Nephron progenitor cell (in vitro differentiated cells): Measurements from ENCODE around the gene SKAP2.

Experiments used
- DNase-seq: peaks from one replicate; pipeline ENCODE4 v3.0.0; 2021
- H3K27ac Mint-ChIP-seq: 2 replicates; pipeline ENCODE4 v1.8.0; 2021; ENCODE audit warnings: mild to moderate bottlenecking, moderate library complexity, mixed read lengths
- H3K27me3 Mint-ChIP-seq: 2 replicates; pipeline ENCODE4 v1.8.0; 2021; ENCODE audit warnings: mild to moderate bottlenecking, low read depth, mixed read lengths; ENCODE audit not compliant: poor library complexity
- H3K36me3 Mint-ChIP-seq: 2 replicates; pipeline ENCODE4 v1.8.0; 2021; ENCODE audit warnings: low read depth, mixed read lengths
- H3K4me1 Mint-ChIP-seq: 2 replicates; pipeline ENCODE4 v1.8.0; 2021; ENCODE audit warnings: mixed read lengths
- H3K4me3 Mint-ChIP-seq: 2 replicates; pipeline ENCODE4 v1.8.0; 2021; ENCODE audit warnings: mild to moderate bottlenecking, moderate library complexity, mixed read lengths
- H3K9me3 Mint-ChIP-seq: 2 replicates; pipeline ENCODE4 v1.8.0; 2021; ENCODE audit warnings: mild to moderate bottlenecking, moderate library complexity, mixed read lengths
- TF ChIP-seq, protein P1 (sequence below): fragments of 200-600 bp; sonication (generic); IDR thresholded peaks from 2 replicates; pipeline ENCODE4 v1.5.0; 2021; ENCODE audit warnings: antibody characterized with exemption

SKAP2 gene

DNA sequence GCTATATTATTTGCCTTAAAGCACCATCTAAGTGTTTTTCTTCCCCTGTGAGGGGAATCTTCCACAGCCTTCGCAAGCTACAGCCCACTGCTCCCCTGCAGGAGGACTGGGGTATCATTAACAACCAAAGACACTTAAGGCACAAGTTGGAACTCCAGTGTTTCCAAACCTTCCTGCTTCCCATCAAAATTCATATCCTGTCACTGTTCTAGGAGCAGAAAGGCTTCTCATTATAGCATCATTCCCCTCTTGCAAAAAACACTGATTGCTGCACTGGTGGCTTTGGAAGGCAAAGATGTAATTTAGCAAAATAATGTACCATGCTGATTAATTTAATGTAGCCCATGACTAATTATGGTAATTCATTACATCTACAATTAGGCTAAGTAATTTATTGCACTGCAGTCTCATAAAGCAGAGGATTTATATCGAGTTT, 207.2 kb downstream of the SKAP2 start:
- no peak for DNase-seq
- Mint-ChIP-seq H3K27ac (peak overlapping the region; percentile 92), H3K4me1 (peaks cover 86% of the 10 kb centered on the region), H3K27me3 (no peaks in the 10 kb centered on the region), H3K4me3 (peak overlapping the region; percentile 32), H3K9me3 (no peaks in the 10 kb centered on the region), H3K36me3 (no peaks in the 10 kb centered on the region)
- TF ChIP-seq, protein P1, sequence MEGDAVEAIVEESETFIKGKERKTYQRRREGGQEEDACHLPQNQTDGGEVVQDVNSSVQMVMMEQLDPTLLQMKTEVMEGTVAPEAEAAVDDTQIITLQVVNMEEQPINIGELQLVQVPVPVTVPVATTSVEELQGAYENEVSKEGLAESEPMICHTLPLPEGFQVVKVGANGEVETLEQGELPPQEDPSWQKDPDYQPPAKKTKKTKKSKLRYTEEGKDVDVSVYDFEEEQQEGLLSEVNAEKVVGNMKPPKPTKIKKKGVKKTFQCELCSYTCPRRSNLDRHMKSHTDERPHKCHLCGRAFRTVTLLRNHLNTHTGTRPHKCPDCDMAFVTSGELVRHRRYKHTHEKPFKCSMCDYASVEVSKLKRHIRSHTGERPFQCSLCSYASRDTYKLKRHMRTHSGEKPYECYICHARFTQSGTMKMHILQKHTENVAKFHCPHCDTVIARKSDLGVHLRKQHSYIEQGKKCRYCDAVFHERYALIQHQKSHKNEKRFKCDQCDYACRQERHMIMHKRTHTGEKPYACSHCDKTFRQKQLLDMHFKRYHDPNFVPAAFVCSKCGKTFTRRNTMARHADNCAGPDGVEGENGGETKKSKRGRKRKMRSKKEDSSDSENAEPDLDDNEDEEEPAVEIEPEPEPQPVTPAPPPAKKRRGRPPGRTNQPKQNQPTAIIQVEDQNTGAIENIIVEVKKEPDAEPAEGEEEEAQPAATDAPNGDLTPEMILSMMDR, result peak; percentile 39

DNA sequence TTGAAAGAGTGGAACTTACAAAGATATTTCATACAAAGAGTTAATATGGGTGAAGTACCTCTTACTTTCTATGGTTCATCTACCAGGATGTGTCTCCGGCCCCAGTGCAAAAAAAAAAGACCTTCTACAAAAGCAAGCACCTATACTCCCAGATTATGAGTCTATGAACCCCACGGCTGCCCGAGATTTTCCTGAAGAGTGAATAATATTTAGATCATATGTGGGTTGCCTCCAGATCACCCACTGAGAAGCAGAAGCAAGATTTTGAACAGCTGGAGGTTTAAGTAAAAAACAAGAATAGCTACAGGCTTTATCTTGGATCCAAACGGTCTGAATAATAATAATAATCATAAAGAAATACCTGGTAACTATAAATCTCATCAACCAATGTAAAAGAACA, 207.7 kb downstream of the SKAP2 start:
- DNase-seq, result no peak
- H3K4me3 Mint-ChIP-seq, result peak overlapping the region; percentile 4
- H3K4me1 Mint-ChIP-seq, result peaks cover 86% of the 10 kb centered on the region
- no peaks in the 10 kb centered on the region for H3K9me3 Mint-ChIP-seq
- H3K36me3 Mint-ChIP-seq, result no peaks in the 10 kb centered on the region
- H3K27me3 Mint-ChIP-seq, result no peaks in the 10 kb centered on the region
- H3K27ac Mint-ChIP-seq, result no peak overlapping the region
- TF ChIP-seq, protein P1, result no peak

DNA sequence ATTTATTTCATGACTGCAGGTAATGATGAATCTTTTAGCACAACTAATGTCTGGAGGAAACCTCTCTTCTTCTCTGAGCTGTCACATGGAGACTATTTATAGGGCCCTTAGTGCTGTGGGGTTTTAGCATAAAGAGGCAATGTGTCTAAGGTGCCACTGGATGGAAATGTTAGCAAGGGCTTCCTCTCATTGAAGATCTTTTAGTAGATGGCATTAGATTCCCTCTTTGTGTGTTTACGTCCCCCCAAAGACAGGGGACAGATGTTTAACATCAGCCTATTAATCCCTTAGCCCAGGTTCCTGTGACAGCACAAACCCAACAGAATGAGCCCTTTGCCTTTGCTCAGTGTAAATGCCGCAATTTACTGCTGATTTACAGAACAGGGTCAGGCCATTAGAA, 208.6 kb downstream of the SKAP2 start:
- Mint-ChIP-seq H3K36me3 (no peaks in the 10 kb centered on the region), H3K27ac (peak overlapping the region; percentile 40), H3K9me3 (no peaks in the 10 kb centered on the region), H3K27me3 (no peaks in the 10 kb centered on the region), H3K4me1 (peaks cover 87% of the 10 kb centered on the region), H3K4me3 (no peak overlapping the region)
- no peak for DNase-seq
- TF ChIP-seq, protein P1, result no peak

DNA sequence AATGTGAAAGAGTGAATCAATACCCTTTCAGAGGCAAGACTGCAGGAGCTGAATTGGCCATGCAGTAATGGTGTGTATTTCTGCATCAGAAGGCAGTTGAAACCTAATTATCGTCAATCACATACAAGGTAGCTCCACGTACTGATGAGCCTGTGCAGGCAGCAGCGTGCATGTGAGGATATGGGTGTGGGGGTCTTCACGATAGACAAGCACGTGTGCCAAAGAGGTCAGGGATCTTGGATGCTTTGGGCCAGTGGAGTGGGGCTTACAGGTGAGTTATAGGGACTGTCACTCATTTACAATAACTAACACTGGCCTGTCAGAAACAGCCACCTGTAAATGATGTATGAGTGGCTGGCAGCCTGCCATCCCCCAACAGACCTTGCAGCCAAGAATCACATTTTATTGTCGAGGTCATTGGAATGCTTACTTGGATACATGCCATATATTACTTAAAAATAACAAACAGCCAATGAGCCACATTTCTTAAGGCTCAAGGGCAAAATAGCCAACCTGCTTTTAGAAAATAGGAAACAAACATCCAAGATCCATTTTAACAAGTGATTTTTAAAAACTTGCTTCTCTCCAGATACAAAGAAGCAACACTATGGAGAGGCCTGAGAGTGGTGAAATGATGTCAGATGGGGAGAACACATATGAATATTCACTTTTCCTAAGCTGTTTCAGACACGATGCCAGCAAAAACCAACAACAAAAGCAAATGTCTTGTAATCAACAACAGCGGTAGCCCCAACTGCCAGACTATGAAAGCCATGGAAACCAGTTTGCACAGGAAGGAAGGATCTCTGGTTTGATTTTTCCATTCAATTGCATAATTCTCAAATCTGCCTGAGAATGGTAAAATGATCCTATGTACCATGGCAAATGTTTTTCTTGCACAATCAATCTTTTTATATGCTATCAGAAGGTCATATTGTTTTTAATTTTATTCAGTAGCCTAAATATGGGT, 210.7 kb downstream of the SKAP2 start:
- TF ChIP-seq, protein P1, result no peak
- Mint-ChIP-seq H3K4me3 (peak overlapping the region; percentile 46), H3K4me1 (peaks cover 74% of the 10 kb centered on the region), H3K27ac (no peak overlapping the region), H3K27me3 (no peaks in the 10 kb centered on the region), H3K9me3 (no peaks in the 10 kb centered on the region), H3K36me3 (no peaks in the 10 kb centered on the region)
- peak; percentile 10 for DNase-seq

DNA sequence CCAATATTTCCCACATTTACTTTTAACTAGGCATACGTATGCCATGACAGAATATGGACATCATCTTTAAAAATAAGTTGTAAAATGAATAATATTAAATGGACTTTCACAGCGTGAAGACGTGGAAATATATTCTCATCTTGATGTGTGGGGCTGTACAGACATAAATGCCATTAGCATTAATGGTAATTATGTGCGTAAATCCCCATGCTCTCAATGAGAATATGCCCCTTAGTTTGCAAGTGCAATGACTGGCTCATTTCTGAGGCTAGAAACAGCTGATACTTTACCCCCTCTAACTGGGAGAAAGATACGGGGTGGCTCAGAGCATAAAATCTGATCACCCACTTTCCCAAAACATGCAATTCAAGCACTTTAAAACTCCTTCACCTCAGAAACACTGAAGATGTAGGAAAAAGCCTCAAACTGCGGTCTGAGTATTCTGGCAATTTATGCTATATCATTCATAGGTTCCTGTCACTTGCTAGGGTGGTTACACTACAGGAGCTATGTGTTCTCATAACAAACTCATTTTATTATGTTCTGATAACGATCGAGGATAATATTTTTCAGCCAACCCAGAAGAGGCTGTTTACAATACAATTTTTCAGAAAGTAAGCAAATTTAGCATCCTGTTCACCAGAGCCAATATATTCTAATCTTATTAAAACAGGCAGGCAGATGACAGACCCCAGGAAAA, 211.8 kb downstream of the SKAP2 start:
- peaks cover 74% of the 10 kb centered on the region for H3K4me1 Mint-ChIP-seq
- no peaks in the 10 kb centered on the region for H3K36me3 Mint-ChIP-seq
- TF ChIP-seq, protein P1, result no peak
- H3K4me3 Mint-ChIP-seq, result no peak overlapping the region
- no peaks in the 10 kb centered on the region for H3K27me3 Mint-ChIP-seq
- no peak for DNase-seq
- H3K27ac Mint-ChIP-seq, result no peak overlapping the region
- no peaks in the 10 kb centered on the region for H3K9me3 Mint-ChIP-seq
